Endothelial cell of umbilical vein (primary cell): Measurements from ENCODE around the gene RIC1. TPM values are rescaled to one million over a fixed set of nuclear protein-coding genes. Genes with fewer than 3 reads are reported as not detected.

Source experiments
- BruUV-seq: library from RNA; stranded (reverse); fragments of 400-500 nt; replicated peaks from 2 replicates; lab custom pipeline; 2021; lab: Mats Ljungman, UMichigan
- CTCF ChIA-PET: fragments of 300-600, 350-600 bp; sonication (Branson Sonifier 250); formaldehyde crosslinking; loops from one replicate; lab custom pipeline; 2021; ENCODE audit warnings: antibody characterized with exemption, inconsistent platforms; lab: Charles Lee
- POLR2A ChIA-PET: fragments of 300-600, 350-600 bp; sonication (Branson Sonifier 250); formaldehyde crosslinking; loops from one replicate; lab custom pipeline; 2021; ENCODE audit warnings: antibody characterized with exemption, inconsistent platforms; lab: Charles Lee
- DNase-seq: peaks from one replicate; pipeline ENCODE4 v3.0.0-alpha.2; 2011; ENCODE audit warnings: low read depth, low spot score
- FAIRE-seq: peaks from 2 replicates; lab custom pipeline; 2011; peaks lifted over from hg19 to GRCh38; lab: Jason Lieb, UNC
- H2AFZ ChIP-seq: 2 replicates; pipeline ENCODE4 v1.6.0; 2012; ENCODE audit warnings: low read depth, low read length, control low read depth, inconsistent platforms
- H3K27ac ChIP-seq: 2 replicates; pipeline ENCODE4 v1.5.1; 2011; ENCODE audit warnings: low read depth, mild to moderate bottlenecking, control low read depth, low read length, moderate library complexity; ENCODE audit not compliant: insufficient read depth
- H3K27me3 ChIP-seq, 2 experiments: 2 replicates each; pipeline versions ENCODE4 v1.6.0 to v1.6.1; 2011; ENCODE audit warnings: low read length in 2 of 2, mixed read lengths in 1 of 2; ENCODE audit not compliant: control insufficient read depth in 2 of 2, insufficient read depth in 2 of 2
- H3K36me3 ChIP-seq, 2 experiments: 2 replicates in 1 of 2; 3 replicates in 1 of 2; pipeline ENCODE4 v1.5.1; 2011; ENCODE audit warnings: low read length in 2 of 2, mild to moderate bottlenecking in 1 of 2, moderate library complexity in 1 of 2; ENCODE audit not compliant: control insufficient read depth in 2 of 2, insufficient read depth in 2 of 2; ENCODE audit errors: extremely low read depth in 1 of 2
- H3K4me1 ChIP-seq: 3 replicates; pipeline ENCODE4 v1.5.1; 2011; ENCODE audit warnings: mild to moderate bottlenecking, low read length; ENCODE audit not compliant: control insufficient read depth, insufficient read depth; ENCODE audit errors: extremely low read depth
- H3K4me2 ChIP-seq: 2 replicates; pipeline ENCODE4 v1.6.1; 2011; ENCODE audit warnings: low read length, control low read depth, mixed read lengths; ENCODE audit not compliant: insufficient read depth
- H3K4me3 ChIP-seq, 3 experiments: fragments of 200-600 bp in 1 of 3; sonication (generic), shearing (Covaris generic) in 1 of 3; replicated peaks in 1 of 3; 2 replicates each; pipeline ENCODE4 v1.5.1; 2011 to 2016; ENCODE audit warnings: control low read depth in 3 of 3, low read length in 3 of 3, mild to moderate bottlenecking in 2 of 3, inconsistent platforms in 1 of 3, low read depth in 1 of 3, moderate library complexity in 1 of 3; ENCODE audit not compliant: insufficient read depth in 1 of 3
- H3K79me2 ChIP-seq: 2 replicates; pipeline ENCODE4 v1.6.0; 2012; ENCODE audit warnings: low read length, inconsistent platforms; ENCODE audit not compliant: control insufficient read depth, insufficient read depth
- H3K9ac ChIP-seq: replicated peaks from 2 replicates; pipeline ENCODE3; 2011; ENCODE audit warnings: low read length, control low read depth; ENCODE audit not compliant: insufficient read depth; ENCODE audit errors: extremely low read depth
- H3K9me1 ChIP-seq: replicated peaks from 3 replicates; pipeline ENCODE4 v1.6.0; 2011; ENCODE audit warnings: mild to moderate bottlenecking, low read length; ENCODE audit not compliant: control insufficient read depth, insufficient read depth; ENCODE audit errors: extremely low read depth
- H3K9me3 ChIP-seq: replicated peaks from 2 replicates; pipeline ENCODE4 v1.5.1; 2012; ENCODE audit warnings: low read length, inconsistent platforms; ENCODE audit not compliant: control insufficient read depth, insufficient read depth
- H4K20me1 ChIP-seq: replicated peaks from 2 replicates; pipeline ENCODE3; 2011; ENCODE audit warnings: mild to moderate bottlenecking, low read length; ENCODE audit not compliant: control insufficient read depth, insufficient read depth; ENCODE audit errors: extremely low read depth
- EZH2 ChIP-seq: IDR thresholded peaks from 2 replicates; pipeline ENCODE4 v1.6.1; 2012; ENCODE audit warnings: borderline replicate concordance, low read depth, mild to moderate bottlenecking, moderate library complexity, low read length, inconsistent platforms; ENCODE audit not compliant: severe bottlenecking
- FOS ChIP-seq: IDR thresholded peaks from 2 replicates; pipeline ENCODE4 v1.6.1; 2011; ENCODE audit warnings: mild to moderate bottlenecking, low read length, moderate library complexity, borderline replicate concordance; ENCODE audit not compliant: insufficient read depth
- GATA2 ChIP-seq: IDR thresholded peaks from 2 replicates; pipeline ENCODE4 v1.7.0; 2011; ENCODE audit warnings: low read depth, mild to moderate bottlenecking, moderate library complexity, mixed read lengths, low read length; ENCODE audit not compliant: insufficient read length, insufficient read depth
- JUN ChIP-seq: IDR thresholded peaks from 2 replicates; pipeline ENCODE4 v1.6.1; 2011; ENCODE audit warnings: borderline replicate concordance, low read depth; ENCODE audit not compliant: insufficient read length, insufficient read depth
- MYC ChIP-seq: IDR thresholded peaks from one replicate; pipeline ENCODE4 v1.6.1; 2011; ENCODE audit warnings: mild to moderate bottlenecking, low read depth, low read length
- POLR2A ChIP-seq: IDR thresholded peaks from 2 replicates; pipeline ENCODE4 v1.6.1; 2012; ENCODE audit warnings: low read depth, mild to moderate bottlenecking, control low read depth, low read length
- POLR2AphosphoS5 ChIP-seq: IDR thresholded peaks from 2 replicates; pipeline ENCODE4 v1.6.1; 2012; ENCODE audit warnings: low read depth, mild to moderate bottlenecking, control low read depth, low read length, moderate library complexity; ENCODE audit not compliant: insufficient read depth
- dilution Hi-C: fragments of 300-500 bp; cut with MboI; formaldehyde crosslinking; loops from one replicate; pipeline ENCODE4 v1.15.0; 2019; ENCODE audit warnings: low sequenced_read_pairs; ENCODE audit not compliant: extremely low pct_ligation_motif_present
- intact Hi-C: fragments of 100-400 bp; cut with micrococcal nuclease; formaldehyde crosslinking; loops from one replicate; pipeline ENCODE4 v1.10.0; 2022
- polyA plus RNA-seq, 4 experiments: library from polyadenylated mRNA; depleted of rRNA in 3 of 4; stranded (reverse) in 3 of 4; unstranded in 1 of 4; fragments of >200 nt; gene quantifications; 2 replicates each; pipeline versions ENCODE4 v1.2.1 to v1.2.3, GENCODE V29; 2011 to 2012; ENCODE audit warnings: missing spikeins in 1 of 4
- total RNA-seq: library from RNA; stranded (reverse); gene quantifications from 2 replicates; pipeline ENCODE4 v1.2.3, GENCODE V29; 2021
- TF ChIP-seq, protein P1 (sequence below), 2 donors: IDR thresholded peaks; 1 replicate in 1 of 2; 2 replicates in 1 of 2; pipeline ENCODE4 v1.5.1; 2011; ENCODE audit warnings: low read length in 2 of 2, mild to moderate bottlenecking in 2 of 2, moderate library complexity in 2 of 2, control low read depth in 1 of 2, inconsistent platforms in 1 of 2, low read depth in 1 of 2; ENCODE audit not compliant: insufficient read depth in 1 of 2; ENCODE audit errors: extremely low read depth in 1 of 2
- TF ChIP-seq, protein P2 (sequence below): IDR thresholded peaks from 2 replicates; pipeline ENCODE4 v1.6.1; 2011; ENCODE audit not compliant: insufficient read depth, insufficient read length

The RIC1 gene
- total and polyA plus RNA-seq, 2 donors (not counting 3 experiments of a cell fraction or from before 2014, with no cell fraction given) = 14.0 to 23.5 TPM

- no TSS peak for BruUV-seq
Observed at GRCh38 chr9:5646116-5646515, 17.2 kb downstream of the RIC1 start.

More at GRCh38 chr9:5646116-5646515, 17.2 kb downstream of the RIC1 start:
- Histone ChIP-seq H3K27ac (no peak overlapping the region), H3K4me3 (no peak overlapping the region), H3K27me3 (no peaks in the 10 kb centered on the region), H3K9ac (no peak overlapping the region), H3K36me3 (no peaks in the 10 kb centered on the region), H3K4me2 (no peak overlapping the region), H3K4me1 (peaks cover 5% of the 10 kb centered on the region), H3K9me3 (no peaks in the 10 kb centered on the region), H3K9me1 (no peaks in the 10 kb centered on the region), H4K20me1 (peaks cover 6% of the 10 kb centered on the region), H3K79me2 (peaks cover 93% of the 10 kb centered on the region), H2AFZ (no peak overlapping the region)
- dilution Hi-C loops = no loop called here
- no peak for FAIRE-seq
- TF ChIP-seq EZH2 = no peak
- TF ChIP-seq, protein P1, sequence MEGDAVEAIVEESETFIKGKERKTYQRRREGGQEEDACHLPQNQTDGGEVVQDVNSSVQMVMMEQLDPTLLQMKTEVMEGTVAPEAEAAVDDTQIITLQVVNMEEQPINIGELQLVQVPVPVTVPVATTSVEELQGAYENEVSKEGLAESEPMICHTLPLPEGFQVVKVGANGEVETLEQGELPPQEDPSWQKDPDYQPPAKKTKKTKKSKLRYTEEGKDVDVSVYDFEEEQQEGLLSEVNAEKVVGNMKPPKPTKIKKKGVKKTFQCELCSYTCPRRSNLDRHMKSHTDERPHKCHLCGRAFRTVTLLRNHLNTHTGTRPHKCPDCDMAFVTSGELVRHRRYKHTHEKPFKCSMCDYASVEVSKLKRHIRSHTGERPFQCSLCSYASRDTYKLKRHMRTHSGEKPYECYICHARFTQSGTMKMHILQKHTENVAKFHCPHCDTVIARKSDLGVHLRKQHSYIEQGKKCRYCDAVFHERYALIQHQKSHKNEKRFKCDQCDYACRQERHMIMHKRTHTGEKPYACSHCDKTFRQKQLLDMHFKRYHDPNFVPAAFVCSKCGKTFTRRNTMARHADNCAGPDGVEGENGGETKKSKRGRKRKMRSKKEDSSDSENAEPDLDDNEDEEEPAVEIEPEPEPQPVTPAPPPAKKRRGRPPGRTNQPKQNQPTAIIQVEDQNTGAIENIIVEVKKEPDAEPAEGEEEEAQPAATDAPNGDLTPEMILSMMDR (IDR thresholded peaks at IDR 0.05; ENCODE audit: extremely low read depth in 1 of 2, insufficient read depth in 1 of 2, low read depth in 1 of 2, low read length in 2 of 2) = no peak
- no peak for TF ChIP-seq FOS
- TF ChIP-seq JUN = no peak
- TF ChIP-seq, protein P2, sequence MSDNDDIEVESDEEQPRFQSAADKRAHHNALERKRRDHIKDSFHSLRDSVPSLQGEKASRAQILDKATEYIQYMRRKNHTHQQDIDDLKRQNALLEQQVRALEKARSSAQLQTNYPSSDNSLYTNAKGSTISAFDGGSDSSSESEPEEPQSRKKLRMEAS = no peak
- TF ChIP-seq MYC = no peak
- TF ChIP-seq GATA2 = no peak
- no peak for TF ChIP-seq POLR2AphosphoS5
- no peak for TF ChIP-seq POLR2A
- intact Hi-C loops = no loop called here
- POLR2A ChIA-PET = no interaction called here
- DNase-seq = no peak
- CTCF ChIA-PET = no interaction called here
